Activated naive CD4-positive, alpha-beta T cell treated with anti-CD3 and anti-CD28 coated beads, Interleukin-2, amount 50 U/mL, for 72 hours (primary cell): ENCODE measurements around the gene AATK. TPM values are rescaled to one million over a fixed set of nuclear protein-coding genes. Genes with fewer than 3 reads are reported as not detected.
A peak's percentile ranks its signal among the peaks of the same experiment; 100 is the strongest.

ENCODE experiments used
- ATAC-seq, 2 donors: fragments of 150-1000 bp; cut with Tn5 transposase; 2 replicates each; pipeline ENCODE4 v1.10.0; 2021; ENCODE audit warnings: mild to moderate bottlenecking in 2 of 2, moderate library complexity in 2 of 2
- DNase-seq, 2 donors: peaks; one replicate each; pipeline ENCODE4 v3.0.0; 2021 to 2022; ENCODE audit warnings: low spot score in 2 of 2
- H3K27ac Mint-ChIP-seq, 2 donors: one replicate each; pipeline ENCODE4 v1.8.0; 2022; ENCODE audit warnings: mild to moderate bottlenecking in 2 of 2, mixed read lengths in 2 of 2
- H3K36me3 Mint-ChIP-seq, 2 donors: one replicate each; pipeline ENCODE4 v1.8.0; 2022; ENCODE audit warnings: mixed read lengths in 2 of 2
- H3K9me3 Mint-ChIP-seq, 2 donors: one replicate each; pipeline ENCODE4 v1.8.0; 2022; ENCODE audit warnings: mixed read lengths in 2 of 2
- total RNA-seq, 2 donors: library from RNA; stranded (reverse); gene quantifications; one replicate each; pipeline ENCODE4 v1.2.3, GENCODE V29; 2022

AATK gene, protein sequence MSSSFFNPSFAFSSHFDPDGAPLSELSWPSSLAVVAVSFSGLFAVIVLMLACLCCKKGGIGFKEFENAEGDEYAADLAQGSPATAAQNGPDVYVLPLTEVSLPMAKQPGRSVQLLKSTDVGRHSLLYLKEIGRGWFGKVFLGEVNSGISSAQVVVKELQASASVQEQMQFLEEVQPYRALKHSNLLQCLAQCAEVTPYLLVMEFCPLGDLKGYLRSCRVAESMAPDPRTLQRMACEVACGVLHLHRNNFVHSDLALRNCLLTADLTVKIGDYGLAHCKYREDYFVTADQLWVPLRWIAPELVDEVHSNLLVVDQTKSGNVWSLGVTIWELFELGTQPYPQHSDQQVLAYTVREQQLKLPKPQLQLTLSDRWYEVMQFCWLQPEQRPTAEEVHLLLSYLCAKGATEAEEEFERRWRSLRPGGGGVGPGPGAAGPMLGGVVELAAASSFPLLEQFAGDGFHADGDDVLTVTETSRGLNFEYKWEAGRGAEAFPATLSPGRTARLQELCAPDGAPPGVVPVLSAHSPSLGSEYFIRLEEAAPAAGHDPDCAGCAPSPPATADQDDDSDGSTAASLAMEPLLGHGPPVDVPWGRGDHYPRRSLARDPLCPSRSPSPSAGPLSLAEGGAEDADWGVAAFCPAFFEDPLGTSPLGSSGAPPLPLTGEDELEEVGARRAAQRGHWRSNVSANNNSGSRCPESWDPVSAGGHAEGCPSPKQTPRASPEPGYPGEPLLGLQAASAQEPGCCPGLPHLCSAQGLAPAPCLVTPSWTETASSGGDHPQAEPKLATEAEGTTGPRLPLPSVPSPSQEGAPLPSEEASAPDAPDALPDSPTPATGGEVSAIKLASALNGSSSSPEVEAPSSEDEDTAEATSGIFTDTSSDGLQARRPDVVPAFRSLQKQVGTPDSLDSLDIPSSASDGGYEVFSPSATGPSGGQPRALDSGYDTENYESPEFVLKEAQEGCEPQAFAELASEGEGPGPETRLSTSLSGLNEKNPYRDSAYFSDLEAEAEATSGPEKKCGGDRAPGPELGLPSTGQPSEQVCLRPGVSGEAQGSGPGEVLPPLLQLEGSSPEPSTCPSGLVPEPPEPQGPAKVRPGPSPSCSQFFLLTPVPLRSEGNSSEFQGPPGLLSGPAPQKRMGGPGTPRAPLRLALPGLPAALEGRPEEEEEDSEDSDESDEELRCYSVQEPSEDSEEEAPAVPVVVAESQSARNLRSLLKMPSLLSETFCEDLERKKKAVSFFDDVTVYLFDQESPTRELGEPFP (N-terminal part only)
- total RNA-seq, result under 1 TPM; 0.30 to 0.72 TPM

DNA sequence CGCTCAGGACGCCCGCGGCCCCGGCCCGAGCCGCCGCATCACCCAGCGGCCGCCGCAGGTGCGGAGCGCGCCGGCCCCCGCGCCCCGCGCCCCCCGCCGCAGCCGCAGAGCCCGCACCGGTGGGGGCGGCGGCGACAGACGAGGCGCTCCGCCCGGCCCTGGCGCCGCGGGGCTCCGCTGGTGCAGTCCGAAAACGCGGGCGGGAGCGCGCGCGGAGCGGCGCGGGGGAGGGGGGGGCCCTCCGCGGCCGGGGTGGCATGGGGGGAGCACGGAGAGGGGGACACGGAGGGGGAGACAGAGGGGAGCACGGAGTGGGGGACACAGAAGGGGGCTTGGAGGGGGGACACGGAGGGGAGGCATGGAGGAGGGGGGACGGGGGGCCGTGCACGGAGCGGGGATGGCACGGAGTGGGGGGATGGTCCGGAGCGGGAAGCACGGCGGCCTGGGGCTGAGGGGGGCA lies at the start of gene AATK:
Gene AATK (minus strand): TSS at position 189 of the 460 bp plus-strand sequence. CDS start 229 bp downstream, outside the sequence.
- Mint-ChIP-seq H3K36me3 (no peaks in the 10 kb centered on the region), H3K27ac (no peak within 1 kb of the TSS), H3K9me3 (no peaks in the 10 kb centered on the region)
- ATAC-seq (no peak), DNase-seq (no peak)

DNA sequence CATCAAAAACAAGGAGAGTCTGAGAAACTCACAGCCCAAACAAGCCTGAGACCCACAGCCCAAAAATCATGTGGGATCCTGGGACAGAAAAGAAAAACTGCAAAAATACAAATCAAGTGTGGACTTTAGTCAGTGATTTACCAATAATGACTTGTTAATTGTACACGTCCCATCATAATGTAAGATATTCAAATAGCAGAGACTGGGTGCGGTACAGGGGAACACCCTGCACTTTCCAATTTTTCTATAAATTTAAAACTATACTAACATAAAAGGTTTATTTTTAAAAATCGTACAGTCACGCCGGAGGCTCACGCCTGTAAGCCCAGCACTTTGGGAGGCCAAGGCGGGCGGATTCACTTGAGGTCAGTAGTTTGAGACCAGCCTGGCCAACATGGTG lies 48.0 kb upstream of the AATK start:
- H3K36me3 Mint-ChIP-seq, result no peaks in the 10 kb centered on the region
- H3K9me3 Mint-ChIP-seq, result no peaks in the 10 kb centered on the region
- ATAC-seq (no peak), DNase-seq (no peak)
- no peak overlapping the region for H3K27ac Mint-ChIP-seq

DNA sequence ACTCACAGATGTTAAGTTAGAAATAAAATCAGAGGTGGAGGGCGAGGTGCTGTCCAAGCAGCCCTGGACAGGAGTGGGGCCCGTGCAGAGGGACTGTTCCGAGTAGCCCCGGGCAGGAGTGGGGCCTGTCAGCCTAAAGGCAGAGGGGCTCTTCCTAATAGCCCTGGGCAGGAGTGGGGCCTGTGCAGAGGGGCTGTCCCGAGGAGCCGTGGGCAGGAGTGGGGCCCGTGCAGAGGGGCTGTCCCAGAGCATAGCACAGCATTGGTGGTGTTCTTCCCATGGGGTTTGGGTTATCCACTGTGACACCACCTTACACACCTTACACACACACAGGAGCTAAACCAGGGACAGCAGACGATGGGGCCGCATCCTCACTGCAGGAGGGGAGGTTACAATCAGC lies 46.3 kb upstream of the AATK start:
- H3K9me3 Mint-ChIP-seq, result no peaks in the 10 kb centered on the region
- H3K27ac Mint-ChIP-seq, result no peak overlapping the region
- no peak for DNase-seq
- no peaks in the 10 kb centered on the region for H3K36me3 Mint-ChIP-seq
- ATAC-seq, result no peak

DNA sequence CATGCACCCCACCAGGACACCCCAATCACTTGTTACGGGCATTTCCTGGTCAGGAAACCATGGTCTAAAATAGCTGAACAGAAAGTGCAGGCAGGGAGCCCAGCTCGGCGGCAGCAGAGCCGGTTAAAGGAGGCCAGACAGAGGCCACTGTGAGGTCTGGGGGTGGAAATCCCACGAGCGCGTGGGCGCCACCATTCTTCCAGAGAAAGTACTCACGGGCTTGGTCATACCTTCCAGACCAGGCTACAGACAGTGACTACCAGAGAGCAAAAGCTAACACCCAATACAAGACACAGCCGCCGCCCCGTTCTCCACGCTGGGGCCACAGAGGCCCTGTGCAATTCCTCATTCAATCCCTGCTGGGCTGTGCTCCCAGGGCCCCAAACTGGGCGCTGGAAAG lies 44.8 kb upstream of the AATK start:
- ATAC-seq (no peak), DNase-seq (no peak)
- no peaks in the 10 kb centered on the region for H3K9me3 Mint-ChIP-seq
- no peaks in the 10 kb centered on the region for H3K36me3 Mint-ChIP-seq
- peak overlapping the region in 1 of 2 donors; percentile 36 for H3K27ac Mint-ChIP-seq

DNA sequence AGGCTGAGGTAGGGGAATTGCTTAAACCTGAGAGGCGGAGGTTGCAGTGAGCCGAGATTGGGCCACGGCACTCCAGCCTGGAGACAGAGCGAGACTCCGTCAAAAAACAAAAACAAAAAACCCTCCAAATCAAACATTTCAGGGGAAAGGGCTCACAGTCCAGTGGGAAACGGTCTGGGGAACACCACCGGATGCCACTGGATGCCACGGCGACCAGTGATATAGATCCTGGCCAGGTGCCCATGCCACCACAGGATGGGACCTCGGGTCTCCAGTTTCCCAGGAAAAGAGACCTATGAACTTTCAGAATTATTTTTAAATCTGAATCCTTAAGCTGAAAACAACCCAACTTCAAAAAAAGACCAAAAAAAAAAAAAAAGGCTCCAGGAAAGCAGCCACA lies 44.4 kb upstream of the AATK start:
- ATAC-seq (no peak), DNase-seq (no peak)
- Mint-ChIP-seq H3K27ac (no peak overlapping the region), H3K9me3 (no peaks in the 10 kb centered on the region), H3K36me3 (no peaks in the 10 kb centered on the region)

DNA sequence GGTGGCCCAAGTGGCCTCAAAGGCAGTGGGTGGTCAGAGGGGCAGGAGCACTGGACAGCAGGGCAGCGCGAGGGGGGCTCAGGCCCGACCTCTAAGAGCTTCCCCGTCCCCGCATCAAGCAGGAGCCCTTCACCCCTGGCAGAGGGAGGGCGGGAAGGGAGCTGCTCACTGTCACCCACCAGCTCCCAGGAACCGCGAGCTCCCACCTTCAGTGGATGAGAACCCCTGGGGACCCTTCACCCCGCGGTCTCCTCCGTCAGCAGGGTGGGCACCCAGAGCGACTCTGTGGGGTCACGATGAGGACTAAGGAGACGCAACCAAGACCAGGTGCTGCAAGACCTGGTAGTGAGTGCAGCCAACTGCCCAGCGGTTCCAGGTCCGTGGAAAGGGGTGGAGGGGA lies 43.1 kb upstream of the AATK start:
- H3K9me3 Mint-ChIP-seq, result no peaks in the 10 kb centered on the region
- H3K36me3 Mint-ChIP-seq, result no peaks in the 10 kb centered on the region
- no peak overlapping the region for H3K27ac Mint-ChIP-seq
- ATAC-seq, result no peak
- DNase-seq, result no peak

DNA sequence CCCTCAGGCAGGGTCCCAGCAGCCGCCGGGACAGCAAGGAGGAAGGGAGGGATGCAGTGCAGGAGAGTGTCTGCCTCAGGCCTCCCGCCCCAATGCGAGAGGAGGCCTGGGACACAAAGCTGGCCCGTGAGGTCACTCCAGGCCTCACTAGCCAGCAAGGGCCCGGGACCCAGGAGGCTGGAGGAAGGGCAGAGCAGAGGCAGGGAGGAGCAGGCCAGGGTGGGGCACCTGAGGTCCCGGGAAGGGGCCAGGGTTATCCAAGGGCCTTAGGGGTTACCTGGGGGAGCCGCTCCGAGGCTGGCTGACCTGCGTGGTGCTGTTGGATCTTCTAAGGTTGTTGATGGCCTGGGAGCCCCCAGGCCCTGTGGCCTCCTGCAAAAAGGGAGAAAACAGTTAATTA lies 42.6 kb upstream of the AATK start:
- Mint-ChIP-seq H3K36me3 (no peaks in the 10 kb centered on the region), H3K9me3 (no peaks in the 10 kb centered on the region), H3K27ac (peak overlapping the region in 1 of 2 donors; percentile 3)
- ATAC-seq (no peak), DNase-seq (no peak)

DNA sequence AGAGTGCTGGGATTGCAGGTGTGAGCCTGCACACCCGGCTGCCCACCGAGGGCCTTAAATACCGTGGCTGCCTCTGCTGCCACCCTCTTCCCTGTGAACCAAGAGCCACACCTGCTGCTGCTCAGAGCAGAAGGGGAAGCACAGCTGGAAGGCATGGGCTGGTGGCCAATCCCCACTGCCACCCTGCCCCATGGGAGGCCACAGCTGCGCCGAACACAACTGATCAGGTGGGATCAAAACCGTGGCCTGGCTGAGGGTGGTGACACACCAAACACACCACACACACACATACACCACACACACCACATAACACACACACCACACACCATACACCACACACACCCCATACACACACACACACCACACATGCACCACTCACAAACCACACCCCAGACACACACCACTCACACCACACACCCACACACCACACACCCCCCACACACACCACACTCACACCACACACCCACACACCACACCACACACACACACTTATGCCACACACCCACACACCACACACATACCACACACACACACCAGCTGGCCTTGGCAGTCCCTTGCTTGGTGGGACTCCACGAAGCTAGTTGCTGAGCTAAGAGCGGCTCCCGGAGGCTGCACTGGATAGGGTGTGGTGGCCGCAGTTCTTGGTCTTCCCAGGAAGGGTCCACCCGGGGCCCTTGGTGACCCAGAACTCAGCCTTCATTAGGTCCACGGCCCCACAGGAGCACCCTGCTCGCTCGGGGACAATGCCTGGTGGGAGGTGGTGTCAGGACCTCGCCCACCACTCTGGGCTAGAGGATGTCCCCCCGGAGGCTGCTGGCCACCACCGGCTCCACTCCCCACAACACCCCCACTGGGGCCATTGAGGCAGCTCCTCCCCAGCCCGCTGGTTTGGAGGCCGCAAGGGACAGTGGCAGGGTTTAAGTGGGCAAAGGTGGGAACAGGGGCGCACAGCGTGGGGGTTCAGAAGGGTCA lies 41.9 kb upstream of the AATK start:
- peak in 1 of 2 donors; percentile 26 for ATAC-seq
- Mint-ChIP-seq H3K27ac (peak overlapping the region in 1 of 2 donors; percentile 3), H3K36me3 (no peaks in the 10 kb centered on the region), H3K9me3 (no peaks in the 10 kb centered on the region)
- no peak for DNase-seq

DNA sequence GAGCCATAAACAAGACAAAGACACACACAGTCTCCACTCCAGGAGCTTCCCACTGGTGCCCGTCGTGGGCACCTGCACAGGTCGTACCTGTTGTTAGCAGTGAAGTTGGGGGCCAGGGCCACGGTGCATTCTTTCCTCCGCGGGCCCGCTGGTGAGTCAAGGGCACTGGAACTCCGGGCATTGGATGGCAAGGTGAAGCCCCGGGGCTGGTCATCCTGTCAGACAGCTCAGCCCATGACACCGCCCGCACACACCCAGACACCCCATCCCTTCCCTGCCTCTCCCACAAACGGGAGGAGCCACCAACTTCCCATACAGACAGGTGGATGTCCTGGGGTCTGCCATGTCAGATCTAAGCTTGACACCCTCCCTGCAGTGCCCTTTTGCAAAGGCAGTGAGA lies 40.6 kb upstream of the AATK start:
- Mint-ChIP-seq H3K36me3 (no peaks in the 10 kb centered on the region), H3K27ac (no peak overlapping the region), H3K9me3 (no peaks in the 10 kb centered on the region)
- no peak for ATAC-seq
- no peak for DNase-seq

DNA sequence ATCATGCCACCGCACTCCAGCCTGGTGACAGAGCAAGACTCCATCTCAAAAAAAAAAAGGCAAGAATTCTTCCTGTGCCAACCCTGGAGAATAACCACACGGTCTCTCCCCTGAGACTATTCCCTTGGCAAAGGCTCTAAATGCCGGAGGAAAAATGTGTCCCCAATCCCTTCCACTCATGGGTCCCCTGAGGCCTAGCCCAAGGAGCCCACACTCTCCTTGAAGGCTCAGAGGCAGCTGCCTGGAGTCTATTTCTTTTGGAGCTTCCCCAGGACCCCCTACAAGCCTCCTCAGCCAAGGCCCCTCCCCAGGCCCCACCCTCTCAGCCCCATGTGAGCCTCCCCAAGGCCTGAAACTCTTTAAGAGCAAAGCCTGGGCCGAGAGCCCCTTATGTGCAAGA lies 40.1 kb upstream of the AATK start:
- H3K27ac Mint-ChIP-seq, result no peak overlapping the region
- no peaks in the 10 kb centered on the region for H3K36me3 Mint-ChIP-seq
- no peaks in the 10 kb centered on the region for H3K9me3 Mint-ChIP-seq
- ATAC-seq, result no peak
- DNase-seq, result no peak

DNA sequence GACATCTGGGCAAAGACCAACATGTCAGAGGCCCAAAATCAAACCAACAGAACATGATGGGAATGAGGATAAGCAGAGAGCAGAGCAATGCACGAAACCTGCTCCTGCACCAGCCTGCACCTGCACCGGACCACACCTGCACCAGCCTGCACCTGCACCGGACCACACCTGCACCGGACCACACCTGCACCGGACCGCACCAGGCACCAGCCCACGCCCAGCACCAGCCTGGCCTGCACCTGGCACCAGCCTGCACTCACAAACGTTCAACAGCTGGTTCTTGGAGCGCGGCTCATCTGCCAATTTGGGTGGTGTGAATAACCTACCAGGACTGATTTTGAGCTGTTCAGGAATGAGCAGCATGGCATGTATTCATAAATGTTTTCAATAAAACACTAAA lies 38.6 kb upstream of the AATK start:
- H3K36me3 Mint-ChIP-seq, result no peaks in the 10 kb centered on the region
- ATAC-seq, result no peak
- no peak for DNase-seq

DNA sequence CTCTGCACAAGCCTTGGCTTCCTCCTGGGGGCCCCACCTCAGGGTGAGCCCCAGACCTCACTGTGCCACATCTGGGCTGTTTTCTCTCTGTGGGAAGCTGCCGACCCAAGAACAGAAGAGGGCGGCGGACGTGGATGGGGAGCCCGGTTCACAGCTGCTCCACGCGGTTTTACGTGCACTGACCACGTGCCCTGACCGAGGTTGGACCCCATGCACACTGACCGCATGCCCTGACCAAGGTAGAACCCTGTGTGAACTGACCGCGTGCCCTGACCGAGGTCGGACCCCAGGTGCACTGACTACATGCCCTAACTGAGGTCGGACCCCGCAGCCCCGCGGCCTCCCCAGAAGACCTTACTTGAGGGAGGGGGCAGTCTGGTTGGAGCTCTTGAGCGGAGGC lies 37.1 kb upstream of the AATK start:
- ATAC-seq, result no peak
- H3K36me3 Mint-ChIP-seq, result no peaks in the 10 kb centered on the region
- DNase-seq, result no peak
- no peaks in the 10 kb centered on the region for H3K9me3 Mint-ChIP-seq
- H3K27ac Mint-ChIP-seq, result no peak overlapping the region

More for the DNA sequence above, 38.6 kb upstream of the AATK start:
- Mint-ChIP-seq H3K9me3 (no peaks in the 10 kb centered on the region), H3K27ac (no peak overlapping the region)

DNA sequence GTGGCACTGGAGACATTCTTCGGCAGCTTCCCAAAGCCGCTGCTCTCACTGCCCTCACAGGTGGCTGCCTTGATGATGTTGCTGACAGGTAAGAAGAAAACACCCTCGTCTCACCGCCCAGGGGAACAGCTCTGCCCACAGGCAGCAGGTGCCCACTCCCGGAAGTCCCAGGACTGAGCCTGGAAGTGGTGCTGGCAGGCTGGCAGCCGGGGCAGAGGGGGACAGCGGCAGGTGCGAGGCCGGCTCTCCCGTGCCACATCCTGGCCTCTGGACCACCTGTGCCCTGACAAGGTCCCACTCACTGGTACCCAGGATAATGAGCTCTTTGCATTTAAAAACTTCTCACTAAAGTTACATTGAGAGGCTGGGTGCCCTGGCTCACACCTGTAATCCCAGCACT lies 36.3 kb upstream of the AATK start:
- H3K36me3 Mint-ChIP-seq, result no peaks in the 10 kb centered on the region
- no peaks in the 10 kb centered on the region for H3K9me3 Mint-ChIP-seq
- no peak overlapping the region for H3K27ac Mint-ChIP-seq
- DNase-seq (no peak), ATAC-seq (no peak)

DNA sequence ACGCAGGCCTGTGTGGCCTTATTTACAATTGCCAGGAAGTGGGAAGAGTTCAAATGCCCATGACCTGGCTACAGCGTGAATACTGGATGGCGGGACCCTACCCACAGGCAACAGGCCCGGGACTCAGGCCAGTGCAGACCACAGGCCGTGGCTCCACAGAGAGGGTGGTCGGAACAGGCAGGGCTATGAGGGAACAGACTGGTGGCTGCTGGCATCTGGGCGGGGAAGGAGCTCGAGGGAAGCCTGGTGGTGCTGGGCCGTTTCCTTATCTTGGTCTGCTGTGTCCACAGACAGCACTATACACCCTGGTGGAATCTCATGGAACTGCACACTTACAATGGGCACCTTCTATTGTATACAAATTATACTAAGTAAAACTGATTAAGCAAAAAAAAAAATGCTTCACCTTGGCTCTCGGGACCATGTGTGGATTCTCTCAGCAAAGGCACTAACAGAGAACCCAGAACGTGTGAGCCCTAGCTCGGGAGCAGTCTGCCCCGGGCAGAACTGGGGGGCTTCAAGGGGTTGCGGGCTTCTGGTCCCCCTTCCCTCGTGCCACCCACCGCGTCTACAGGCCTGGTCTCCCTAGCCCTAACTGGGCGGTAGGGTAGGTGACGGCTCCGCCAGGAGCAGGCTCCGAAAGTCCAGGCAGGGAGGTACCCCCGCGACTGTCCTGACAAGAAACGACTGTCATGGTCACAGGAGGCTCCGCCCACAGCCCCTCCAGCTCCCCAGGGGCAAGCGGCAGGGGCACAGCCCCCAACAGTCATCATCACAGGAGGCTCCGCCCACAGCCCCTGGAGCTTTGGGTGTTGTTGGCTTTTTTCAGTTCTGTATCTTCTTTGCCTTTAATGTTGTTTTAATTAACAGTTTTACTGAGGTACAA lies 34.9 kb upstream of the AATK start:
- DNase-seq, result no peak

DNA sequence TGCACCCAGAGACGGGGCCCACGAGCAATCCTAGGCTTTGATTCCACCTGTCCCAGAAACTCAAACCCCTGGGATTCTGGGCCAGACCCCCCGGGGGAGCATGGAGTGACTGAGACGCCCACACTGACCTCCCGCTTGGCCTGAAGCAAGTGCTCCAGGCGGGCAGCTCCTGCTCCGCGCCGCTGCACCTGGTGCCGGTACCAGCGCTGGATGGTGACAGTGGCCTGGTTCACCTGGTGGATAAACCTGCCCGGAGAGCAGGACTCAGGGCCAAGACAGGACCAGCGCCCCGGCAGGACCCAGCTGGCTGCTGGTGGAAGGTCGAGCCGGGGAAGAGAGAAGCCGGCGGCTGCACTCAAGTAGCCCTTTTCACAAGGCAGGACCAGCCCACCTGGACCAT lies 34.2 kb upstream of the AATK start:
- H3K9me3 Mint-ChIP-seq, result no peaks in the 10 kb centered on the region
- ATAC-seq, result no peak
- H3K27ac Mint-ChIP-seq, result no peak overlapping the region
- no peaks in the 10 kb centered on the region for H3K36me3 Mint-ChIP-seq
- DNase-seq, result no peak

More for the DNA sequence above, 34.9 kb upstream of the AATK start:
- ATAC-seq, result peak; percentile 49 to 65
- no peak overlapping the region for H3K27ac Mint-ChIP-seq
- H3K9me3 Mint-ChIP-seq, result no peaks in the 10 kb centered on the region
- no peaks in the 10 kb centered on the region for H3K36me3 Mint-ChIP-seq
